AG09309 (cell line): ENCODE results near the gene SMPX.
A peak's percentile ranks its signal among the peaks of the same experiment; 100 is the strongest.

Experiments
- DNase-seq: peaks from one replicate; pipeline ENCODE4 v3.0.0-alpha.2; 2010; ENCODE audit warnings: low read depth
- H3K4me3 ChIP-seq: 2 replicates; pipeline ENCODE4 v1.5.1; 2011; ENCODE audit warnings: mild to moderate bottlenecking, low read depth, low read length, moderate library complexity; ENCODE audit not compliant: control insufficient read depth
- CTCF ChIP-seq: IDR thresholded peaks from 2 replicates; pipeline ENCODE4 v1.5.1; 2011; ENCODE audit warnings: mild to moderate bottlenecking, low read depth, low read length, inconsistent platforms; ENCODE audit not compliant: insufficient read depth, control insufficient read depth; ENCODE audit errors: missing control alignments

The SMPX gene

GRCh38 chrX:21747558-21747957 lies 10.4 kb downstream of the SMPX start:
- DNase-seq = no peak
- no peak for TF ChIP-seq CTCF
- H3K4me3 ChIP-seq = no peak overlapping the region

- peak; percentile 55 for TF ChIP-seq CTCF
- no peak for DNase-seq
- H3K4me3 ChIP-seq = no peak overlapping the region
Measured at GRCh38 chrX:21745756-21746155, 12.2 kb downstream of the SMPX start.

GRCh38 chrX:21744721-21745120 lies 13.2 kb downstream of the SMPX start:
- TF ChIP-seq CTCF = no peak
- H3K4me3 ChIP-seq = no peak overlapping the region
- no peak for DNase-seq

- DNase-seq = no peak
- no peak overlapping the region for H3K4me3 ChIP-seq
- no peak for TF ChIP-seq CTCF
Measured at GRCh38 chrX:21744060-21744459, 13.9 kb downstream of the SMPX start.

GRCh38 chrX:21741869-21742701 lies 15.8 kb downstream of the SMPX start:
- no peak for TF ChIP-seq CTCF
- no peak overlapping the region for H3K4me3 ChIP-seq
- no peak for DNase-seq

- TF ChIP-seq CTCF = no peak
- H3K4me3 ChIP-seq = no peak overlapping the region
- DNase-seq = no peak
Measured at GRCh38 chrX:21741364-21741763, 16.6 kb downstream of the SMPX start.
